ENCODE results near the gene SMIM14.

DNA sequence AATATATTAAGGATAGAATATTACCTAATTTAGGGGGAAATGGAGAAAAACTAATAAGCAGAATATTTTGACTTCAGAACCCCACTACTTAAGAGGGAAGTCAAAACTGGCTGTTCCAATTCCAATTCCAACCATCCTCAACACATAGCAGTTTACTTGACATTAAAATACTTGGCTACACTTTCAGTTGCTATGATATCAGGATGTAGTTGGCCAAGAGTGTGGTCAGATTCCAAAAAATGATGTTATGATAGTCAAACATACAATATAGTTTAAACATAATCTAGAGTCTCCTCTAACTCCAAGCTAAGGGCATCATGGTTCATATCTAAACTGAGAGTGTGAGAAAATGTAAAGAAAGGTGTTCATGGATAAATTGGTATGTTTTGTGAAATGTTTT is 16.5 kb upstream of the SMIM14 start:
- TF ChIP-seq POLR2A (IDR thresholded peaks at IDR 0.05; ENCODE audit: low read length) = no peak
- no peak for TF ChIP-seq GATA1 (IDR thresholded peaks at IDR 0.05; ENCODE audit: low read depth, low read length)
